ENCODE measurements around the gene DHCR24.

DHCR24 gene

GRCh38 chr1:54863267-54863665 is 23.7 kb downstream of the DHCR24 start:
- no peak for DNase-seq

- DNase-seq, result no peak
Measured at GRCh38 chr1:54861070-54861761, 25.8 kb downstream of the DHCR24 start.

- no peak for DNase-seq
Measured at GRCh38 chr1:54859700-54860391, 27.1 kb downstream of the DHCR24 start.

- DNase-seq, result no peak
Measured at GRCh38 chr1:54857746-54858561, 29.0 kb downstream of the DHCR24 start.

GRCh38 chr1:54857141-54857540 is 29.9 kb downstream of the DHCR24 start:
- DNase-seq, result no peak

GRCh38 chr1:54854381-54855020 is 32.5 kb downstream of the DHCR24 start:
- DNase-seq, result no peak

GRCh38 chr1:54853793-54854370 is 33.1 kb downstream of the DHCR24 start:
- no peak for DNase-seq

GRCh38 chr1:54853096-54853792 is 33.8 kb downstream of the DHCR24 start:
- no peak for DNase-seq

GRCh38 chr1:54851936-54852524 is 35.0 kb downstream of the DHCR24 start:
- DNase-seq, result no peak

- no peak for DNase-seq
Measured at GRCh38 chr1:54851406-54851805, 35.6 kb downstream of the DHCR24 start.

- no peak for DNase-seq
Measured at GRCh38 chr1:54850737-54851136, 36.3 kb downstream of the DHCR24 start.

GRCh38 chr1:54850069-54850730 is 36.8 kb downstream of the DHCR24 start:
- no peak for DNase-seq

- no peak for DNase-seq
Measured at GRCh38 chr1:54849219-54850068, 37.6 kb downstream of the DHCR24 start.

GRCh38 chr1:54848134-54848948 is 38.7 kb downstream of the DHCR24 start:
- DNase-seq, result no peak

GRCh38 chr1:54846716-54847284 is 40.2 kb downstream of the DHCR24 start:
- DNase-seq, result no peak

GRCh38 chr1:54846301-54846700 is 40.7 kb downstream of the DHCR24 start:
- DNase-seq, result no peak

- DNase-seq, result no peak
Measured at GRCh38 chr1:54845772-54846171, 41.2 kb downstream of the DHCR24 start.

GRCh38 chr1:54844564-54844963 is 42.4 kb downstream of the DHCR24 start:
- DNase-seq, result no peak

- no peak for DNase-seq
Measured at GRCh38 chr1:54843449-54843848, 43.5 kb downstream of the DHCR24 start.
